B cell (primary cell): ENCODE data around the gene GPR108. TPM values are rescaled to one million over a fixed set of nuclear protein-coding genes. Genes with fewer than 3 reads are reported as not detected.

Experiments used
- ATAC-seq: fragments of 200-7000 bp; cut with Tn5 transposase; one replicate; pipeline ENCODE4 v1.10.0; 2021; ENCODE audit warnings: low read depth, mild to moderate bottlenecking, moderate number of reproducible peaks, moderate library complexity
- CTCF ChIA-PET: fragments of 350-600 bp; sonication (Branson Sonifier 250); formaldehyde crosslinking; loops from one replicate; lab custom pipeline; 2021; ENCODE audit warnings: antibody characterized with exemption, inconsistent platforms; lab: Charles Lee
- POLR2A ChIA-PET: fragments of 350-600 bp; sonication (Branson Sonifier 250); formaldehyde crosslinking; loops from one replicate; lab custom pipeline; 2021; ENCODE audit warnings: antibody characterized with exemption; lab: Charles Lee
- DNase-seq: peaks from one replicate; pipeline ENCODE4 v3.0.0; 2013
- H2AFZ ChIP-seq: 2 replicates; pipeline ENCODE4 v1.6.1; 2012; ENCODE audit warnings: mild to moderate bottlenecking, low read depth, low read length; ENCODE audit not compliant: insufficient read depth, poor library complexity, severe bottlenecking
- H3K27ac ChIP-seq, 2 donors: 1 replicate in 1 of 2; 2 replicates in 1 of 2; pipeline ENCODE4 v1.5.1; 2012 to 2013; ENCODE audit warnings: low read length in 2 of 2, mild to moderate bottlenecking in 2 of 2, moderate library complexity in 1 of 2
- H3K27me3 ChIP-seq, 4 experiments: fragments of 200-600 bp in 1 of 4; sonication (generic) in 1 of 4; replicated peaks in 1 of 4; 1 replicate in 2 of 4; 2 replicates in 2 of 4; pipeline versions ENCODE4 v1.6.1 to v1.7.0; 2013 to 2016; ENCODE audit warnings: low read length in 3 of 4, mild to moderate bottlenecking in 2 of 4, mixed read lengths in 1 of 4, moderate library complexity in 1 of 4; ENCODE audit not compliant: insufficient read depth in 4 of 4, control insufficient read depth in 3 of 4; ENCODE audit errors: control extremely low read depth in 1 of 4
- H3K36me3 ChIP-seq, 2 experiments: replicated peaks in 1 of 2; 1 replicate in 1 of 2; 2 replicates in 1 of 2; pipeline versions ENCODE4 v1.6.1 to v1.7.1; 2013; ENCODE audit warnings: low read length in 1 of 2; ENCODE audit not compliant: insufficient read depth in 2 of 2, control insufficient read depth in 1 of 2; ENCODE audit errors: control extremely low read depth in 1 of 2, extremely low read depth in 1 of 2
- H3K4me1 ChIP-seq, 2 donors: fragments of 200-600 bp in 1 of 2; sonication (generic) in 1 of 2; 1 replicate in 1 of 2; 2 replicates in 1 of 2; pipeline versions ENCODE4 v1.5.1 to v1.6.1; 2013 to 2017; ENCODE audit warnings: low read length in 2 of 2; ENCODE audit not compliant: control insufficient read depth in 2 of 2, insufficient read depth in 2 of 2
- H3K4me2 ChIP-seq: replicated peaks from 2 replicates; pipeline ENCODE3; 2012; ENCODE audit warnings: mild to moderate bottlenecking, low read depth, low read length; ENCODE audit not compliant: poor library complexity, severe bottlenecking
- H3K4me3 ChIP-seq, 5 experiments: fragments of 200-600 bp in 1 of 5; sonication (generic) in 1 of 5; 1 replicate in 3 of 5; 2 replicates in 2 of 5; pipeline versions ENCODE4 v1.5.1 to v1.7.0; 2011 to 2016; ENCODE audit warnings: low read length in 4 of 5, mild to moderate bottlenecking in 4 of 5, low read depth in 2 of 5, control low read depth in 1 of 5, moderate library complexity in 1 of 5; ENCODE audit not compliant: insufficient read depth in 1 of 5; ENCODE audit errors: control extremely low read depth in 1 of 5, extremely low read depth in 1 of 5
- H3K79me2 ChIP-seq: fragments of 200-600 bp; sonication (generic); one replicate; pipeline ENCODE4 v1.6.0; 2016; ENCODE audit warnings: low read length; ENCODE audit not compliant: control insufficient read depth, insufficient read depth
- H3K9ac ChIP-seq: fragments of 200-600 bp; sonication (generic); 2 replicates; pipeline ENCODE4 v1.6.1; 2017; ENCODE audit warnings: mild to moderate bottlenecking, low read length, moderate library complexity
- H3K9me3 ChIP-seq, 3 donors: one replicate each; pipeline versions ENCODE4 v1.6.1 to v1.7.1; 2013; ENCODE audit warnings: low read length in 2 of 3; ENCODE audit not compliant: control insufficient read depth in 2 of 3, insufficient read depth in 1 of 3; ENCODE audit errors: control extremely low read depth in 1 of 3
- H4K20me1 ChIP-seq: 2 replicates; pipeline ENCODE4 v1.6.0; 2012; ENCODE audit warnings: mild to moderate bottlenecking, low read length; ENCODE audit not compliant: insufficient read depth, control insufficient read depth, poor library complexity, severe bottlenecking
- H3K27ac Mint-ChIP-seq: one replicate; pipeline ENCODE4 v1.8.0; 2021; ENCODE audit warnings: mixed read lengths
- H3K27me3 Mint-ChIP-seq: one replicate; pipeline ENCODE4 v1.8.0; 2021; ENCODE audit warnings: mixed read lengths
- H3K4me1 Mint-ChIP-seq: one replicate; pipeline ENCODE4 v1.8.0; 2021; ENCODE audit warnings: mixed read lengths
- H3K4me3 Mint-ChIP-seq: one replicate; pipeline ENCODE4 v1.8.0; 2021; ENCODE audit warnings: mixed read lengths
- H3K9me3 Mint-ChIP-seq: one replicate; pipeline ENCODE4 v1.8.0; 2022; ENCODE audit warnings: mixed read lengths; ENCODE audit not compliant: insufficient read depth
- CTCF ChIP-seq: fragments of 200-600 bp; IDR thresholded peaks from one replicate; pipeline ENCODE4 v1.8.0; 2022; ENCODE audit warnings: antibody characterized with exemption, mild to moderate bottlenecking
- EZH2 ChIP-seq: IDR thresholded peaks from 2 replicates; pipeline ENCODE4 v1.6.1; 2012; ENCODE audit warnings: borderline replicate concordance, low read depth, mild to moderate bottlenecking, moderate library complexity, low read length; ENCODE audit not compliant: insufficient read depth, poor library complexity, severe bottlenecking
- WGBS: methylation state at CpG from one replicate; pipeline ENCODE4 v1.1.5; 2013; ENCODE audit warnings: missing lambda C conversion rate; ENCODE audit not compliant: insufficient coverage; 5-methylcytosine and 5-hydroxymethylcytosine counted together
- intact Hi-C: fragments of 100-400 bp; cut with micrococcal nuclease; formaldehyde crosslinking; loops from one replicate; pipeline ENCODE4 v1.10.0; 2022
- polyA plus RNA-seq: library from polyadenylated mRNA; depleted of rRNA; stranded (reverse); fragments of >200 nt; gene quantifications from 2 replicates; pipeline ENCODE4 v1.2.3, GENCODE V29; 2012
- total RNA-seq, 2 donors: library from RNA; stranded (reverse); fragments of 120-200 nt in 1 of 2; gene quantifications; 1 replicate in 1 of 2; 2 replicates in 1 of 2; pipeline versions ENCODE4 v1.2.3 to v1.2.4, GENCODE V29; 2013 to 2022

GPR108 gene
- total and polyA plus RNA-seq, 2 donors (not counting 1 experiment from before 2014, with no cell fraction given): 79.0 to 82.5 TPM

- H3K4me1 ChIP-seq: no peaks in the 10 kb centered on the region
- no peak overlapping the region for H3K9ac ChIP-seq
- no peak overlapping the region for H3K27ac Mint-ChIP-seq
- H3K4me3 Mint-ChIP-seq: no peak overlapping the region
- no peak for TF ChIP-seq CTCF
- no peak for TF ChIP-seq EZH2
- no peak overlapping the region for H3K27ac ChIP-seq
- no peaks in the 10 kb centered on the region for H3K79me2 ChIP-seq
- no peaks in the 10 kb centered on the region for H3K27me3 Mint-ChIP-seq
- no peak overlapping the region for H3K4me2 ChIP-seq
- H3K36me3 ChIP-seq: no peaks in the 10 kb centered on the region
- POLR2A ChIA-PET: no interaction called here
- DNase-seq (no peak), ATAC-seq (no peak)
- H3K4me3 ChIP-seq: no peak overlapping the region
- H3K9me3 ChIP-seq: peaks cover 0 to 3% (median 0%) of the 10 kb centered on the region in 3 donors
- no peak overlapping the region for H2AFZ ChIP-seq
- CTCF ChIA-PET: no interaction called here
- intact Hi-C loops: no loop called here
- no peaks in the 10 kb centered on the region for H4K20me1 ChIP-seq
- no peaks in the 10 kb centered on the region for H3K9me3 Mint-ChIP-seq
- H3K27me3 ChIP-seq: peaks cover 0 to 2% (median 0%) of the 10 kb centered on the region in 4 experiments
- no peaks in the 10 kb centered on the region for H3K4me1 Mint-ChIP-seq
These were observed 37.4 kb downstream of the GPR108 start for GRCh38 chr19:6699935-6700334.

- DNase-seq (no peak), ATAC-seq (no peak)
- no peaks in the 10 kb centered on the region for H3K27me3 Mint-ChIP-seq
- ChIA-PET CTCF (interaction anchor here (1.2 kb wide), 1 partner anchor 166 kb away, joined by 4 read pairs; no protein-coding TSS in a partner anchor), POLR2A (no interaction called here)
- no peak overlapping the region for H3K4me3 Mint-ChIP-seq
- Histone ChIP-seq H4K20me1 (no peaks in the 10 kb centered on the region), H3K36me3 (no peaks in the 10 kb centered on the region), H3K4me2 (no peak overlapping the region), H3K79me2 (no peaks in the 10 kb centered on the region), H3K27ac (no peak overlapping the region), H3K9me3 (peaks cover 0 to 8% (median 0%) of the 10 kb centered on the region in 3 donors), H3K27me3 (peaks cover 0 to 2% (median 0%) of the 10 kb centered on the region in 4 experiments), H2AFZ (peak overlapping the region; percentile 40), H3K4me1 (no peaks in the 10 kb centered on the region), H3K9ac (no peak overlapping the region), H3K4me3 (no peak overlapping the region)
- H3K9me3 Mint-ChIP-seq: no peaks in the 10 kb centered on the region
- intact Hi-C loops: no loop called here
- no peak overlapping the region for H3K27ac Mint-ChIP-seq
- H3K4me1 Mint-ChIP-seq: no peaks in the 10 kb centered on the region
- no peak for TF ChIP-seq EZH2
- TF ChIP-seq CTCF: no peak
- WGBS: 65% methylated on average over 9 of the region's 13 CpGs
These were observed 40.1 kb downstream of the GPR108 start for GRCh38 chr19:6697291-6697690.
